HG02571 (cell line): ENCODE data around the gene FLAD1.
"Not testable (repeated sequence)": the region's sequence is repeated elsewhere in the genome, so short reads cannot be mapped to it uniquely, and the experiment has no call there.

Experiments used
- ATAC-seq: cut with Tn5 transposase; IDR thresholded peaks from one replicate; pipeline ENCODE4 v1.9.1; 2021; ENCODE audit warnings: mild to moderate bottlenecking, moderate library complexity; ENCODE audit not compliant: unreplicated experiment

The FLAD1 gene

GRCh38 chr1:154967331-154967950 lies 15.7 kb upstream of the FLAD1 start:
- no peak for ATAC-seq

GRCh38 chr1:154968731-154969130 lies 14.4 kb upstream of the FLAD1 start:
- ATAC-seq: no peak

- ATAC-seq: no peak
Measured at GRCh38 chr1:154969246-154969645, 13.9 kb upstream of the FLAD1 start.

GRCh38 chr1:154969860-154970452 lies 13.2 kb upstream of the FLAD1 start:
- no peak for ATAC-seq

- no peak for ATAC-seq
Measured at GRCh38 chr1:154970631-154971340, 12.4 kb upstream of the FLAD1 start, which contains the start of gene SHC1. Gene SHC1, minus strand, starts transcription at chr1:154970747. Its CDS starts 221 bp downstream, at chr1:154970526.

- no peak for ATAC-seq
Measured at GRCh38 chr1:154971341-154971998, 11.7 kb upstream of the FLAD1 start.

- no peak for ATAC-seq
Measured at GRCh38 chr1:154972213-154972516, 11.0 kb upstream of the FLAD1 start.

GRCh38 chr1:154972517-154973343 lies 10.4 kb upstream of the FLAD1 start:
- ATAC-seq: no peak

GRCh38 chr1:154973344-154974101 lies 9.6 kb upstream of the FLAD1 start:
- no peak for ATAC-seq

GRCh38 chr1:154974102-154974807 lies 8.9 kb upstream of the FLAD1 start, which contains the start of gene CKS1B:
Gene CKS1B, plus strand, starts transcription at chr1:154974681. Its CDS starts 65 bp downstream, at chr1:154974746.
- peak; percentile 70 for ATAC-seq

GRCh38 chr1:154974808-154975408 lies 8.2 kb upstream of the FLAD1 start:
- ATAC-seq: peak; percentile 42

- ATAC-seq: no peak
Measured at GRCh38 chr1:154975409-154976059, 7.6 kb upstream of the FLAD1 start.

GRCh38 chr1:154977762-154978161 lies 5.4 kb upstream of the FLAD1 start:
- not testable (repeated sequence) for ATAC-seq

GRCh38 chr1:154978360-154978759 lies 4.8 kb upstream of the FLAD1 start:
- ATAC-seq: no peak

GRCh38 chr1:154982341-154982740 lies 803 bp upstream of the FLAD1 start:
- no peak for ATAC-seq

- ATAC-seq: no peak
Measured at GRCh38 chr1:154983776-154984466, 777 bp downstream of the FLAD1 start.

- ATAC-seq: not testable (repeated sequence)
Measured at GRCh38 chr1:154986736-154987135, 3.6 kb downstream of the FLAD1 start.

GRCh38 chr1:154987326-154987725 lies 4.2 kb downstream of the FLAD1 start:
- ATAC-seq: no peak
